Endothelial cell of hepatic sinusoid (primary cell): Measurements from ENCODE around the gene DNAH14.
"Not testable (repeated sequence)": the region's sequence is repeated elsewhere in the genome, so short reads cannot be mapped to it uniquely, and the experiment has no call there.

ENCODE experiments used
- in situ Hi-C: cut with HindIII; loops from 2 replicates; pipeline ENCODE4 v1.10.0; 2017; ENCODE audit warnings: low sequenced_read_pairs

Gene DNAH14

GRCh38 chr1:224920930-224921329 is 8.5 kb upstream of the DNAH14 start:
- in situ Hi-C loops: no loop called here

- in situ Hi-C loops: no loop called here
Observed at GRCh38 chr1:224921354-224921753, 8.1 kb upstream of the DNAH14 start.

- in situ Hi-C loops: no loop called here
Observed at GRCh38 chr1:224922404-224923164, 6.9 kb upstream of the DNAH14 start.

- in situ Hi-C loops: no loop called here
Observed at GRCh38 chr1:224923726-224924125, 5.7 kb upstream of the DNAH14 start.

- in situ Hi-C loops: not testable (repeated sequence)
Observed at GRCh38 chr1:224927631-224928030, 1.8 kb upstream of the DNAH14 start.

DNA sequence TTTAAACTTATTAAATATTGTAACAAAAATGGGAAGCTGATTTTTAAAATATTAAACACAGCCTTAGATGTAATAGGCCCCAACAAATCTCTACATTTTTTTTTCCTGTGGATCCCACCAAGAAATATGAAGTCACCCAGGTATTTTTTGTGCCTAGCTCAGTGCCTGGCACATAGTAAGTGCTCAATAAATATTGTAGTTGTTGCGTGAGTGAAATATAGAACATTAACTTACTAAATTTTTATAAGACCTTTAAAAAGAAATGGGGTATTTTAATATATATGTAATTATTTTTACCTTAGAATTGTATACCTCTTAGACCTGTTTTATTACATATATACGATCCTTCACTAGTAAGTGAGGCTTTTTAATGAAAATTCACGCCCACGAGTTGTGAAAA is 569 bp upstream of the DNAH14 start:
- in situ Hi-C loops: no loop called here

DNA sequence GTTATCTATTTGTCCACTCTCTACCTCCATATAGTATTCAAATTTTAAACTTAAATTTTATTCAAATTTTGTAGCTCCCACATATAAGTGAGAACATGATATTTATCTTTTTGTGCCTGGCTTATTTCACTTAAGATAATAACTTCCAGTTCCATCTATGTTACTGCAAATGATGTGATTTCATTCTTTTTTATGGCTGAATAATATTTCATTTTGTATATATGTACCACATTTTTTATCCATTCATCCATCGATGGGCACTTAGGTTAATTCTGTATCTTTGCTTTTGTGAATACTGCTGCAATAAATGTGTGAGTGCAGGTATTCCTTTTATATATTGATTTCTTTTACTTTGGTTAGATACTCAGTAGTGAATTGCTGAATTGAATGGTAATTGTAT is 2.1 kb downstream of the DNAH14 start:
- in situ Hi-C loops: no loop called here

DNA sequence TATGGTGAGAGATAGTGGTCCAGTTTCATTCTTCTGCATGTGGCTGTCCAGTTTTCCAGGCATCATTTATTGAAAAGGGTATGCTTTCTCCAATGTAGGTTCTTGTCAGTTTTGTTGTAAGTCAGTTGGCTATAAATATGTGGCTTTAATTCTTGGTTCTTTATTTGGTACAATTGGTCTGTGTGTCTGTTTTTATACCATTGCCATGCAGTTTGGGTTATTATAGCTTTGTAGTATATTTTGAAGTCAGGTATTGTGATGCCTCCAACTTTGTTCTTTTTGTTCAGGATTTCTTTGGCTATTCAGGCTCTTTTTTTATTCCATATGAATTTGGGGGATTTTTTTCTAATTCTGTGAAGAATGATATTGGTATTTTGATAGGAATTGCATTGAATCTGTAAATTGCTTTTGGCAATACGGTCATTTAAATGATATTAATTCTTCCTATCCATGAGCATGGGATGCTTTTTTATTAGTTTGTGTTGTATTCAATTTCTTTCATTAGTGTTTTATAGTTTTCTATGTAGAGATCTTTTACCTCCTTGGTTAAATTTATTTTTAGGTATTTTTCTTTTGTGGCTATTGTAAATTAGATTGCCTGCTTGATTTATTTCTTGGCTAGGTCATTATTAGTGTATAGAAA is 3.3 kb downstream of the DNAH14 start:
- in situ Hi-C loops: no loop called here

GRCh38 chr1:224933584-224933983 is 4.1 kb downstream of the DNAH14 start:
- in situ Hi-C loops: no loop called here

GRCh38 chr1:224938652-224939051 is 9.2 kb downstream of the DNAH14 start:
- in situ Hi-C loops: no loop called here

DNA sequence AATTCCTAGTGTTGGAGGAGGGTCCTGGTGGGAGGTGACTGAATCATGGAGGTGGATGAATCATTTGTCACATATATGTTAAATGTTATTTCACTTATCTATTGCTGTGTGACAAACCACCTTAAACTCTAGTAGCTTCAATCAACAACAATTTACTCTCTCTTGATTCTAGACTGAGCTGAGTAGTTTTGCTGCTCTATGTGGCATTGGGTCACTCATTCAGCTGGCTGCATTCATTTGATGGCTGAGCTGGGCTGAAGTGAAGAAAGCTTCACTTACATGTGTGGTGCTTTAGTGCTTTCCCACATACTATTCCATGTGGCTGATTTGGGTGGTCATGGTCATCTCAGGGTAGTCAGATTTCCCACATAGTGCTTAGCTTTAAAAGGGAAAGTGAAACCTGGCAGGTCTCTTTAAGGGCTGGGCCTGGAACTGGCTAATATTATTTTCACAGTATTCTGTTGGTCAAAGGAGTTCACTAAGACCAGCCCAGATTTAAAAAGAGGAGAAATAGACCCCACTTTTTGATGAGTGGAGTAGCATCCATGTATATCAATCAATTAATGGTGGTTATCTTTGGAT is 10.5 kb downstream of the DNAH14 start:
- in situ Hi-C loops: no loop called here

DNA sequence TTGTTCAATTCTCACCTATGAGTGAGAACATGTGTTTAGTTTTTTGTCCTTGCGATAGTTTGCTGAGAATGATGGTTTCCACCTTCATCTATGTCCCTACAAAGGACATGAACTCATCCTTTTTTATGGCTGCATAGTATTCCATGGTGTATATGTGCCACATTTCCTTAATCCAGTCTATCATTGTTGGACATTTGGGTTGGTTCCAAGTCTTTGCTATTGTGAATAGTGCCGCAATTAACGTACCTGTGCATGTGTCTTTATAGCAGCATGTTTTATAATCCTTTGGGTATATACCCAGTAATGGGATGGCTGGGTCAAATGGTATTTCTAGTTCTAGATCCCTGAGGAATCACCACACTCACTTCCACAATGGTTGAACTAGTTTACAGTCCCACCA is 11.3 kb downstream of the DNAH14 start:
- in situ Hi-C loops: not testable (repeated sequence)

GRCh38 chr1:224945651-224946348 is 16.3 kb downstream of the DNAH14 start:
- in situ Hi-C loops: not testable (repeated sequence)

GRCh38 chr1:224946349-224946691 is 16.8 kb downstream of the DNAH14 start:
- in situ Hi-C loops: not testable (repeated sequence)

DNA sequence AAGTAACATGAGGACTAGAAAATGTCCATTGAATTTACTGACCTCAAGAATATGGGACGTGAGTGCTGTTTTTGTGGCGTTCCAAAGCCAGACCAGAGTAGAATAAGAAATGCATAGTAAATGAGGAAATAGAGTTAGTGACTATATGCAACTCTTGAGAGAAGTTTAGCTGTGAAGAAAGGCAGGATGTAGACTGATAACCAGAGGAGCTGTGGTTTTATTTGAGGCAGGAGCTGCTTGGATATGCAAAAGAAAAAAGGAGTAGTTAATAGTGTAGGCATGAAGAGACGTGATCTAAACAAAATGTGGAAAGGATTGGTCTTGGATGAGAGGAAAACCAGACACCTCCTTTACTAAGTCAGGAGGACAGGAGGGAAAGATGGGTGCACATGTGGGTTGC is 28.2 kb downstream of the DNAH14 start:
- in situ Hi-C loops: no loop called here

GRCh38 chr1:224958490-224958889 is 29.0 kb downstream of the DNAH14 start:
- in situ Hi-C loops: no loop called here

GRCh38 chr1:224959115-224959514 is 29.6 kb downstream of the DNAH14 start:
- in situ Hi-C loops: no loop called here

DNA sequence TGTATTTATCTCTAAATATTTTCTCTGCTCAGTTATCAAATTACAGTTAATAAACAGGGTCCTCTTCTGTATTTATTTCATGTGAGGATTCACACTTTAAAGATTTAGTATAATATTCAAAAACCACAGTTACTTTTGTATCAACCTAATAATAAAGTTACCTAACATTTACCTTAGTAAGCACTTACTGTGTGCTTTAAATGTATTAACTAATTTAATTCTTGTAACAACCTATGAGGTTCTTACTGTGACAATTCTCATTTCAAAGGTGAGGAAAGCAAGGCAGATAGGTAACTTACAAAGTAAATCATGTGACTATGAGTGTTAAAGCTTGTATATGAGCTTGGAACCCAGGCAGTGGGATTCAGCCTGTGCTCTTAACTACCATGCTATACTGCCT is 30.2 kb downstream of the DNAH14 start:
- in situ Hi-C loops: loop anchor here (5.0 kb wide), 1 partner anchor 43 kb away; no protein-coding TSS in a partner anchor

GRCh38 chr1:224980181-224980580 is 50.7 kb downstream of the DNAH14 start:
- in situ Hi-C loops: no loop called here

DNA sequence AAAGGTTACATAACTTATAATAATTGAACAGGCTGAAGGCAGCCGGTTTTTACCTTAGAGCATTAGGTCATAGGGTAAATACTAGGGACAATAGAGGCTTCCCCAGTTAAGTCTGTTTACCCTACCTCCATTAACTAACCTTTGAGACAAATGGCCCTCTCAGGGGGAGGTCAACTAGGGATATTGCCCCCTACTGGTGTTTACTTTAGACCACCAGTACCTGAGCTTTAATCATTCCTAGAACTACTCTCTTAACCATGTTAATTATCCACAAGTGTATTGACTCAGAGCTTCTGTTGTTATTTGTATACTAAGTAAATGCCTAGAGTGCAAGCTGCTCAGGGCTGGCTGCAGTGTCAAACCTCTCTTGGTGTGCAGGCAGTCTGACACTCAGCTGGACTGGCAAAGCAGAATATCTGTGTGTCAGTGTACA is 52.5 kb downstream of the DNAH14 start:
- in situ Hi-C loops: not testable (repeated sequence)

DNA sequence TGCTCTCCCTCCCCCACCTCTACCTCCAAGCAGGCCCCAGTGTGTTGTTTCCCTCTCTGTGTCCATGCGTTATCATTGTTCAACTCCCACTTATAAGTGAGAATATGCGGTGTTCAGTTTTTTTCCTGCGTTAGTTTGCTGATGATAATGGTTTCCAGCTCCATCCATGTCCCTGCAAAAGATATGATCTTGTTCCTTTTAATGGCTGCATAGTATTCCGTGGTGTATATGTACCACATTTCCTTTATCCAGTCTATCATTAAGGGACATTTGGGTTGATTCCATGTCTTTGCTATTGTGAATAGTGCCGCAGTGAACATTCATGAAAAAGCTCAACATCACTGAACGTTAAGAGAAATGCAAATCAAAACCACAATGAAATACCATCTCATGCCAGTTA is 58.6 kb downstream of the DNAH14 start:
- in situ Hi-C loops: no loop called here

DNA sequence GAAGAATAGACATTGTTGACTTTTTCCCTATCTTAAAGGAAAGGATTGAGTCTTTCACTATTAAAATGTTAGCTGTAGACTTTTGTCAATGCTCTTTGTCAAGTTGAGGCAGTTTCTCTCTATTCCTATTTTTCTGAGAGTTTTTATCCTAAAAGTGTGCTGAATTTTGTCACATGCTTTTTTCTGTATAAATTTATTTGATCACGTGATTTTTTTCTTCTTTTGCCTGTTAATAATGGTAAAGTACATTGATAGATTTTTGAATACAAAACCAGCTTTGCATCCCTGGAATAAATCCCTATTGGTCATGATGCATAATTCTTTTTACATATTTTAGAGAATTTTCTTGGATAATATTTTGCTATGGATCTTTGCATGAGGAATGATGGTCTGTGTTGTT is 60.1 kb downstream of the DNAH14 start:
- in situ Hi-C loops: no loop called here
